Endothelial cell of umbilical vein (primary cell): ENCODE results near the gene ABLIM2. TPM values are rescaled to one million over a fixed set of nuclear protein-coding genes. Genes with fewer than 3 reads are reported as not detected.
A peak's percentile ranks its signal among the peaks of the same experiment; 100 is the strongest.

Experiments used
- BruUV-seq: library from RNA; stranded (reverse); fragments of 400-500 nt; replicated peaks from 2 replicates; lab custom pipeline; 2021; lab: Mats Ljungman, UMichigan
- CTCF ChIA-PET: fragments of 300-600, 350-600 bp; sonication (Branson Sonifier 250); formaldehyde crosslinking; loops from one replicate; lab custom pipeline; 2021; ENCODE audit warnings: antibody characterized with exemption, inconsistent platforms; lab: Charles Lee
- POLR2A ChIA-PET: fragments of 300-600, 350-600 bp; sonication (Branson Sonifier 250); formaldehyde crosslinking; loops from one replicate; lab custom pipeline; 2021; ENCODE audit warnings: antibody characterized with exemption, inconsistent platforms; lab: Charles Lee
- DNase-seq: peaks from one replicate; pipeline ENCODE4 v3.0.0-alpha.2; 2011; ENCODE audit warnings: low read depth, low spot score
- FAIRE-seq: peaks from 2 replicates; lab custom pipeline; 2011; peaks lifted over from hg19 to GRCh38; lab: Jason Lieb, UNC
- H2AFZ ChIP-seq: 2 replicates; pipeline ENCODE4 v1.6.0; 2012; ENCODE audit warnings: low read depth, low read length, control low read depth, inconsistent platforms
- H3K27ac ChIP-seq: 2 replicates; pipeline ENCODE4 v1.5.1; 2011; ENCODE audit warnings: low read depth, mild to moderate bottlenecking, control low read depth, low read length, moderate library complexity; ENCODE audit not compliant: insufficient read depth
- H3K27me3 ChIP-seq, 2 experiments: 2 replicates each; pipeline versions ENCODE4 v1.6.0 to v1.6.1; 2011; ENCODE audit warnings: low read length in 2 of 2, mixed read lengths in 1 of 2; ENCODE audit not compliant: control insufficient read depth in 2 of 2, insufficient read depth in 2 of 2
- H3K36me3 ChIP-seq, 2 experiments: 2 replicates in 1 of 2; 3 replicates in 1 of 2; pipeline ENCODE4 v1.5.1; 2011; ENCODE audit warnings: low read length in 2 of 2, mild to moderate bottlenecking in 1 of 2, moderate library complexity in 1 of 2; ENCODE audit not compliant: control insufficient read depth in 2 of 2, insufficient read depth in 2 of 2; ENCODE audit errors: extremely low read depth in 1 of 2
- H3K4me1 ChIP-seq: 3 replicates; pipeline ENCODE4 v1.5.1; 2011; ENCODE audit warnings: mild to moderate bottlenecking, low read length; ENCODE audit not compliant: control insufficient read depth, insufficient read depth; ENCODE audit errors: extremely low read depth
- H3K4me2 ChIP-seq: 2 replicates; pipeline ENCODE4 v1.6.1; 2011; ENCODE audit warnings: low read length, control low read depth, mixed read lengths; ENCODE audit not compliant: insufficient read depth
- H3K4me3 ChIP-seq, 3 experiments: fragments of 200-600 bp in 1 of 3; sonication (generic), shearing (Covaris generic) in 1 of 3; replicated peaks in 1 of 3; 2 replicates each; pipeline ENCODE4 v1.5.1; 2011 to 2016; ENCODE audit warnings: control low read depth in 3 of 3, low read length in 3 of 3, mild to moderate bottlenecking in 2 of 3, inconsistent platforms in 1 of 3, low read depth in 1 of 3, moderate library complexity in 1 of 3; ENCODE audit not compliant: insufficient read depth in 1 of 3
- H3K79me2 ChIP-seq: 2 replicates; pipeline ENCODE4 v1.6.0; 2012; ENCODE audit warnings: low read length, inconsistent platforms; ENCODE audit not compliant: control insufficient read depth, insufficient read depth
- H3K9ac ChIP-seq: replicated peaks from 2 replicates; pipeline ENCODE3; 2011; ENCODE audit warnings: low read length, control low read depth; ENCODE audit not compliant: insufficient read depth; ENCODE audit errors: extremely low read depth
- H3K9me1 ChIP-seq: replicated peaks from 3 replicates; pipeline ENCODE4 v1.6.0; 2011; ENCODE audit warnings: mild to moderate bottlenecking, low read length; ENCODE audit not compliant: control insufficient read depth, insufficient read depth; ENCODE audit errors: extremely low read depth
- H3K9me3 ChIP-seq: replicated peaks from 2 replicates; pipeline ENCODE4 v1.5.1; 2012; ENCODE audit warnings: low read length, inconsistent platforms; ENCODE audit not compliant: control insufficient read depth, insufficient read depth
- H4K20me1 ChIP-seq: replicated peaks from 2 replicates; pipeline ENCODE3; 2011; ENCODE audit warnings: mild to moderate bottlenecking, low read length; ENCODE audit not compliant: control insufficient read depth, insufficient read depth; ENCODE audit errors: extremely low read depth
- CTCF ChIP-seq, 2 donors: IDR thresholded peaks; 1 replicate in 1 of 2; 2 replicates in 1 of 2; pipeline ENCODE4 v1.5.1; 2011; ENCODE audit warnings: low read length in 2 of 2, mild to moderate bottlenecking in 2 of 2, moderate library complexity in 2 of 2, control low read depth in 1 of 2, inconsistent platforms in 1 of 2, low read depth in 1 of 2; ENCODE audit not compliant: insufficient read depth in 1 of 2; ENCODE audit errors: extremely low read depth in 1 of 2
- FOS ChIP-seq: IDR thresholded peaks from 2 replicates; pipeline ENCODE4 v1.6.1; 2011; ENCODE audit warnings: mild to moderate bottlenecking, low read length, moderate library complexity, borderline replicate concordance; ENCODE audit not compliant: insufficient read depth
- MAX ChIP-seq: IDR thresholded peaks from 2 replicates; pipeline ENCODE4 v1.6.1; 2011; ENCODE audit not compliant: insufficient read depth, insufficient read length
- MYC ChIP-seq: IDR thresholded peaks from one replicate; pipeline ENCODE4 v1.6.1; 2011; ENCODE audit warnings: mild to moderate bottlenecking, low read depth, low read length
- POLR2A ChIP-seq: IDR thresholded peaks from 2 replicates; pipeline ENCODE4 v1.6.1; 2012; ENCODE audit warnings: low read depth, mild to moderate bottlenecking, control low read depth, low read length
- POLR2AphosphoS5 ChIP-seq: IDR thresholded peaks from 2 replicates; pipeline ENCODE4 v1.6.1; 2012; ENCODE audit warnings: low read depth, mild to moderate bottlenecking, control low read depth, low read length, moderate library complexity; ENCODE audit not compliant: insufficient read depth
- dilution Hi-C: fragments of 300-500 bp; cut with MboI; formaldehyde crosslinking; loops from one replicate; pipeline ENCODE4 v1.15.0; 2019; ENCODE audit warnings: low sequenced_read_pairs; ENCODE audit not compliant: extremely low pct_ligation_motif_present
- intact Hi-C: fragments of 100-400 bp; cut with micrococcal nuclease; formaldehyde crosslinking; loops from one replicate; pipeline ENCODE4 v1.10.0; 2022
- polyA plus RNA-seq, 4 experiments: library from polyadenylated mRNA; depleted of rRNA in 3 of 4; stranded (reverse) in 3 of 4; unstranded in 1 of 4; fragments of >200 nt; gene quantifications; 2 replicates each; pipeline versions ENCODE4 v1.2.1 to v1.2.3, GENCODE V29; 2011 to 2012; ENCODE audit warnings: missing spikeins in 1 of 4
- total RNA-seq: library from RNA; stranded (reverse); gene quantifications from 2 replicates; pipeline ENCODE4 v1.2.3, GENCODE V29; 2021

ABLIM2 gene
- total and polyA plus RNA-seq, 2 donors (not counting 3 experiments of a cell fraction or from before 2014, with no cell fraction given) = 0.28 to 0.66 TPM

DNA sequence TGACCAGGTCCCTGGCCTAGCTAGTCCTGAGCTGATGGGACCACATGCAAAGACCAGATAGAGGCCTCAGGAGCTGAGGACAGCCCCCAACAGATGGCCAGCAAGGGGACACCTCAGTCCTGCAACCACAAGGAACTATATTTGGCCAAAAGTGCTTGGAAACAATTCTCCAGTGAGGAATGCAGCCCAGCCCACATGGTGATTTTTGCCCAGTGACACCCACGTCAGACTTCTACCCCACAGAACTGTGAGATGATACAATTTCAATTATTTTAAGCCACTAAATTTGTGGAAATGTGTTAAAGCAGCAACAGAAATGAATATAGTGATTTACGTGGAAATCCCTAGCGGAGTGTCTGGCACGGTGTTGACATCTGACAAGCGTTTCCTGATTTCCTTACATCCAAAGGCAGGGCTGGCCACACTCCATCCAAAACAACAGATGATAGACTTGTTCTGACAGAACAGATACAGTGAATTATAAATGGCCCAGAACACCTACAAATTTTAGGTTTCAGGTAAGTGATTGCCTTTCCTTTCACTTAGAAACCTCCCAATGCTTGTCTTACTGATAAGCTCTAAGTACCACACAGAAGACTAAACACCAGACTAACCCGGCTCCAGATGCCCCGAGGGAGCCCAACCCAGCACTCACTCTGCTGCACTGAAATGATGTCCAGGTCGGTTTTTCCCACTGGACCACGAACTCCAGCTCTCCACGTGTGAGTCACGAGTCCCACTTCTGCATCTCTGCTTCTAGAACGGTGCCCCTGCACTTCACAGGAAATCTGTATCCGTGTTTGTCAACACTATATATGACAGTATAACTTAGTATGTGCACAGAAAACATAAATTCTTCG lies 224.7 kb downstream of the ABLIM2 start:
- peaks cover 11% of the 10 kb centered on the region for H4K20me1 ChIP-seq
- CTCF ChIA-PET = interaction anchor here (1.9 to 6.0 kb wide), 2 partner anchors 27 to 129 kb away, joined by 6 to 55 read pairs; no protein-coding TSS in a partner anchor
- BruUV-seq = no TSS peak

More for the DNA sequence above, 224.7 kb downstream of the ABLIM2 start:
- Histone ChIP-seq H3K36me3 (peaks cover 0 to 6% of the 10 kb centered on the region in 2 experiments), H3K9ac (no peak overlapping the region), H3K27ac (peak overlapping the region; percentile 13), H3K9me3 (no peaks in the 10 kb centered on the region), H3K4me2 (peak overlapping the region; percentile 11), H3K4me1 (peaks cover 50% of the 10 kb centered on the region), H3K4me3 (no peak overlapping the region), H3K27me3 (no peaks in the 10 kb centered on the region), H3K9me1 (no peaks in the 10 kb centered on the region), H2AFZ (no peak overlapping the region), H3K79me2 (peaks cover 99% of the 10 kb centered on the region)
- dilution Hi-C loops = no loop called here
- TF ChIP-seq MYC = no peak
- peak; percentile 46 for TF ChIP-seq POLR2AphosphoS5
- no peak for TF ChIP-seq CTCF (IDR thresholded peaks at IDR 0.05; ENCODE audit: extremely low read depth in 1 of 2, insufficient read depth in 1 of 2, low read depth in 1 of 2, low read length in 2 of 2)
- peak; percentile 40 for TF ChIP-seq POLR2A
- no peak for TF ChIP-seq FOS
- TF ChIP-seq MAX = no peak
- FAIRE-seq = peak; percentile 70
- POLR2A ChIA-PET = no interaction called here
- intact Hi-C loops = no loop called here
- peak; percentile 67 for DNase-seq
